GM21360 (cell line): ENCODE measurements around the gene PTPRD.

Source experiments
- ATAC-seq: cut with Tn5 transposase; IDR thresholded peaks from one replicate; pipeline ENCODE4 v1.9.1; 2021; ENCODE audit warnings: mild to moderate bottlenecking, moderate library complexity; ENCODE audit not compliant: unreplicated experiment

The PTPRD gene

GRCh38 chr9:8856396-8857067, 1756.3 kb downstream of the PTPRD start:
- no peak for ATAC-seq

GRCh38 chr9:8855046-8855445, 1757.8 kb downstream of the PTPRD start:
- no peak for ATAC-seq

GRCh38 chr9:8852301-8852864, 1760.4 kb downstream of the PTPRD start:
- ATAC-seq: no peak

GRCh38 chr9:8850914-8851313, 1761.9 kb downstream of the PTPRD start:
- ATAC-seq: no peak

- ATAC-seq: no peak
These were observed 1767.0 kb downstream of the PTPRD start for GRCh38 chr9:8845808-8846207.

GRCh38 chr9:8845376-8845775, 1767.4 kb downstream of the PTPRD start:
- ATAC-seq: no peak

- ATAC-seq: no peak
These were observed 1768.3 kb downstream of the PTPRD start for GRCh38 chr9:8844549-8844948.

GRCh38 chr9:8842402-8843193, 1770.2 kb downstream of the PTPRD start:
- no peak for ATAC-seq

GRCh38 chr9:8838136-8838535, 1774.7 kb downstream of the PTPRD start:
- no peak for ATAC-seq

GRCh38 chr9:8835291-8835690, 1777.5 kb downstream of the PTPRD start:
- no peak for ATAC-seq

GRCh38 chr9:8832955-8833354, 1779.8 kb downstream of the PTPRD start:
- ATAC-seq: no peak

- ATAC-seq: no peak
These were observed 1780.4 kb downstream of the PTPRD start for GRCh38 chr9:8832386-8832785.

GRCh38 chr9:8831568-8831967, 1781.2 kb downstream of the PTPRD start:
- ATAC-seq: no peak

GRCh38 chr9:8826281-8826680, 1786.5 kb downstream of the PTPRD start:
- ATAC-seq: no peak

GRCh38 chr9:8825585-8826147, 1787.1 kb downstream of the PTPRD start:
- no peak for ATAC-seq

- no peak for ATAC-seq
These were observed 1789.5 kb downstream of the PTPRD start for GRCh38 chr9:8823131-8823895.

- no peak for ATAC-seq
These were observed 1790.2 kb downstream of the PTPRD start for GRCh38 chr9:8822667-8823025.

- no peak for ATAC-seq
These were observed 1790.7 kb downstream of the PTPRD start for GRCh38 chr9:8821910-8822666.

GRCh38 chr9:8817335-8817734, 1795.5 kb downstream of the PTPRD start:
- no peak for ATAC-seq

GRCh38 chr9:8816361-8816760, 1796.4 kb downstream of the PTPRD start:
- ATAC-seq: no peak
